Measurements from ENCODE around the gene MMP24. TPM values are rescaled to one million over a fixed set of nuclear protein-coding genes. Genes with fewer than 3 reads are reported as not detected.
A peak's percentile ranks its signal among the peaks of the same experiment; 100 is the strongest.
"Not testable (repeated sequence)": the region's sequence is repeated elsewhere in the genome, so short reads cannot be mapped to it uniquely, and the experiment has no call there.

The MMP24 gene
- total and polyA plus RNA-seq, 2 of the 13 experiments (the other 11 are each of a cell fraction or from before 2014, with no cell fraction given) = 0.29 to 0.35 TPM

DNA sequence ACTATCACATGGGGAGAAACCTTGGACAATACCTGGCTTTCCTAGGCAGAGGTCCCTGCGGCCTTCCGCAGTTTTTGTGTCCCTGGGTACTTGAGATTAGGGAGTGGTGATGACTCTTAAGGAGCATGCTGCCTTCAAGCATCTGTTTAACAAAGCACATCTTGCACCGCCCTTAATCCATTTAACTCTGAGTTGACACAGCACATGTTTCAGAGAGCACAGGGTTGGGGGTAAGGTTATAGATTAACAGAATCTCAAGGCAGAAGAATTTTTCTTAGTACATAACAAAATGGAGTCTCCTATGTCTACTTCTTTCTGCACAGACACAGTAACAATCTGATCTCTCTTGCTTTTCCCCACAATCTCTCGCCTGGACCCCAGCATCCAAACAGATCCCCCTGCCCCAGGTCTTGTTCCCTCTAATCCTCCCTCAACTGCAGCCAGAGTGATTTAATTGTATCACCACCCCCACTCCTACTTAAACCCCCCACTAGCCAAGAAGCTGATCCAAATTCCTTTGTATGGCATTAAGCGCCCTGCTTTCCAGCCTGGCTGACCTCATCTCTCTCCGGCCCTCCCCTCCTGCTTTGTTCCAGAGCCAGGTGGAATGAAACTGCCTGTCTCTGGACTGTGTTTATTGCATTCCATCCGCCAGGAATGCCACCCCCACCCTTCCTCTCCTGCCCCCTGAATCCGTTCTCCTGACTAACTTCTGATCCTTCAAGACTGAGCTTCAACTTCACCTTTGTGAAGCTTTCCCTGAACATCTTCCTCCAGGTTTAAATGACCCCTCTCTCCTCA lies 36.4 kb downstream of the MMP24 start (continued):
- TF ChIP-seq HMGXB3 (CRISPR knock-in tag; IDR thresholded peaks at IDR 0.05; ENCODE audit: borderline replicate concordance) (peak; percentile 29; the same call in 1 of the 2 replicates), SP5 (CRISPR knock-in tag; IDR thresholded peaks at IDR 0.05; ENCODE audit: borderline replicate concordance, low read depth) (peak; percentile 24; the same call in 1 of the 2 replicates), ATF7 (IDR thresholded peaks at IDR 0.05) (peak; percentile 41; the same call in 1 of the 2 replicates), PBX2 (CRISPR knock-in tag; IDR thresholded peaks at IDR 0.05) (0 out of 2 replicates have a peak, but pooled peaks have one; percentile 37), NR2F6 (CRISPR knock-in tag; IDR thresholded peaks at IDR 0.05) (0 out of 2 replicates have a peak, but pooled peaks have one; percentile 12), ZSCAN25 (CRISPR knock-in tag; IDR thresholded peaks at IDR 0.05) (0 out of 2 replicates have a peak, but pooled peaks have one; percentile 50), PCBP2 (optimal IDR thresholded peaks at IDR 0.05; ENCODE audit: low read depth, low read length, poor library complexity, severe bottlenecking) (peak; percentile 30), PAXIP1 (CRISPR knock-in tag; conservative IDR thresholded peaks at IDR 0.05) (peak; percentile 55), RARA (CRISPR knock-in tag; IDR thresholded peaks at IDR 0.05) (0 out of 2 replicates have a peak, but pooled peaks have one; percentile 9)
- TF ChIP-seq, protein P1, sequence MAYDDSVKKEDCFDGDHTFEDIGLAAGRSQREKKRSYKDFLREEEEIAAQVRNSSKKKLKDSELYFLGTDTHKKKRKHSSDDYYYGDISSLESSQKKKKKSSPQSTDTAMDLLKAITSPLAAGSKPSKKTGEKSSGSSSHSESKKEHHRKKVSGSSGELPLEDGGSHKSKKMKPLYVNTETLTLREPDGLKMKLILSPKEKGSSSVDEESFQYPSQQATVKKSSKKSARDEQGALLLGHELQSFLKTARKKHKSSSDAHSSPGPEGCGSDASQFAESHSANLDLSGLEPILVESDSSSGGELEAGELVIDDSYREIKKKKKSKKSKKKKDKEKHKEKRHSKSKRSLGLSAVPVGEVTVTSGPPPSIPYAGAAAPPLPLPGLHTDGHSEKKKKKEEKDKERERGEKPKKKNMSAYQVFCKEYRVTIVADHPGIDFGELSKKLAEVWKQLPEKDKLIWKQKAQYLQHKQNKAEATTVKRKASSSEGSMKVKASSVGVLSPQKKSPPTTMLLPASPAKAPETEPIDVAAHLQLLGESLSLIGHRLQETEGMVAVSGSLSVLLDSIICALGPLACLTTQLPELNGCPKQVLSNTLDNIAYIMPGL (CRISPR knock-in tag; IDR thresholded peaks at IDR 0.05; ENCODE audit: borderline replicate concordance in 1 of 2, low read depth in 1 of 2) = peak in 1 of 2 experiments; percentile 23; a peak in 1 of 4 replicates
- TF ChIP-seq ATF7 (CRISPR knock-in tag; IDR thresholded peaks at IDR 0.05); NR2F6 (IDR thresholded peaks at IDR 0.05): not testable (repeated sequence)
- TF ChIP-seq, protein P2, sequence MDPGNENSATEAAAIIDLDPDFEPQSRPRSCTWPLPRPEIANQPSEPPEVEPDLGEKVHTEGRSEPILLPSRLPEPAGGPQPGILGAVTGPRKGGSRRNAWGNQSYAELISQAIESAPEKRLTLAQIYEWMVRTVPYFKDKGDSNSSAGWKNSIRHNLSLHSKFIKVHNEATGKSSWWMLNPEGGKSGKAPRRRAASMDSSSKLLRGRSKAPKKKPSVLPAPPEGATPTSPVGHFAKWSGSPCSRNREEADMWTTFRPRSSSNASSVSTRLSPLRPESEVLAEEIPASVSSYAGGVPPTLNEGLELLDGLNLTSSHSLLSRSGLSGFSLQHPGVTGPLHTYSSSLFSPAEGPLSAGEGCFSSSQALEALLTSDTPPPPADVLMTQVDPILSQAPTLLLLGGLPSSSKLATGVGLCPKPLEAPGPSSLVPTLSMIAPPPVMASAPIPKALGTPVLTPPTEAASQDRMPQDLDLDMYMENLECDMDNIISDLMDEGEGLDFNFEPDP (CRISPR knock-in tag; conservative IDR thresholded peaks at IDR 0.05) = 0 out of 2 replicates have a peak, but pooled peaks have one; percentile 71

Measured in HepG2 (cell line).